Adrenal gland (tissue), 12 donors: ENCODE data around the gene CR1. TPM values are rescaled to one million over a fixed set of nuclear protein-coding genes. Genes with fewer than 3 reads are reported as not detected.
"Not testable (repeated sequence)": the region's sequence is repeated elsewhere in the genome, so short reads cannot be mapped to it uniquely, and the experiment has no call there.

Experiments used
- DNase-seq, 7 donors: peaks; one replicate each; pipeline ENCODE4 v3.0.0-alpha.2; 2019 to 2020
- H3K27ac ChIP-seq, 5 donors: fragments of 200-600 bp; sonication (generic) in 4 of 5; 1 replicate in 3 of 5; 2 replicates in 2 of 5; pipeline versions ENCODE4 v1.5.1 to v1.8.0; 2016 to 2020; ENCODE audit warnings: mild to moderate bottlenecking in 1 of 5
- H3K27me3 ChIP-seq: fragments of 200-600 bp; 2 replicates; pipeline ENCODE4 v1.8.0; 2021
- H3K36me3 ChIP-seq, 2 donors: fragments of 200-600 bp; replicated peaks in 1 of 2; 1 replicate in 1 of 2; 2 replicates in 1 of 2; pipeline versions ENCODE4 v1.5.1 to v1.8.0; 2018 to 2022
- H3K4me1 ChIP-seq, 2 donors: fragments of 200-600 bp; replicated peaks in 1 of 2; 1 replicate in 1 of 2; 2 replicates in 1 of 2; pipeline versions ENCODE4 v1.5.1 to v1.8.0; 2018 to 2021
- H3K4me3 ChIP-seq, 4 donors: fragments of 200-600 bp; sonication (generic) in 3 of 4; one replicate each; pipeline ENCODE4 v1.5.1; 2016 to 2018
- H3K9me3 ChIP-seq, 3 donors: fragments of 200-600 bp; sonication (generic) in 1 of 3; replicated peaks in 1 of 3; 1 replicate in 2 of 3; 2 replicates in 1 of 3; pipeline versions ENCODE4 v1.5.1 to v1.8.0; 2016 to 2021
- CTCF ChIP-seq, 6 experiments: fragments of 450-650 bp in 4 of 6; fragments of 200-600 bp in 2 of 6; sonication (generic) in 1 of 6; IDR thresholded peaks; 1 replicate in 5 of 6; 2 replicates in 1 of 6; pipeline versions ENCODE4 v1.5.1 to v1.8.0; 2016 to 2021; ENCODE audit warnings: antibody characterized with exemption in 6 of 6, mild to moderate bottlenecking in 2 of 6, moderate library complexity in 1 of 6
- POLR2A ChIP-seq, 2 donors: fragments of 450-650 bp; IDR thresholded peaks; one replicate each; pipeline ENCODE4 v1.6.1; 2017; ENCODE audit warnings: antibody characterized with exemption in 2 of 2, mild to moderate bottlenecking in 2 of 2, moderate library complexity in 1 of 2
- WGBS, 4 donors: extraction: QIAGEN DNeasy Blood & Tissue Kit in 2 of 4; methylation state at CpG; one replicate each; pipeline versions ENCODE4 v1.1.5 to v1.1.7; 2013 to 2017; 5-methylcytosine and 5-hydroxymethylcytosine counted together
- intact Hi-C, 2 donors: fragments of 100-400 bp; cut with DNase I; formaldehyde crosslinking; loops; one replicate each; pipeline versions ENCODE4 v1.14.1 to v1.15.0; 2022 to 2023
- polyA plus RNA-seq, 3 donors: library from polyadenylated mRNA; stranded (reverse); fragments of 200-250 nt in 2 of 3; fragments of 350-450 nt in 1 of 3; fragmentation: Illumina TruSeq in 1 of 3; extraction: RNeasy Lipid Tissue Mini Kit (QIAGEN cat#74804) in 1 of 3; gene quantifications; one replicate each; pipeline ENCODE4 v1.2.3, GENCODE V29; 2013 to 2014
- total RNA-seq, 9 donors: library from RNA; depleted of rRNA in 4 of 9; stranded (reverse); fragments of >200 nt in 4 of 9; fragments of 120-200 nt in 1 of 9; fragmentation: NEBNext Ultra II Directional in 1 of 9; extraction: Animal tissue kit (Norgen Biotek cat#: 25700) in 1 of 9; gene quantifications; one replicate each; pipeline versions ENCODE4 v1.1.0 to v1.2.4, GENCODE V29; 2013 to 2023
- donor health status: healthy with polysubstance abuse.
- donor health status: Bipolar disorder and iron deficiency.
- donor health status: DM: yes; HTN: yes; CAD: no.
- donor health status: DM: no; HTN: no; CAD: no.
- donor health status: DM: no; HTN: no; CAD: no.
- donor health status: DM: yes; HTN: yes; CAD: no.

Gene CR1
- total and polyA plus RNA-seq, 12 donors = 0.30 to 35.5 (median 3.6) TPM

GRCh38 chr1:207676153-207676552 is 180.2 kb downstream of the CR1 start:
- no peak for TF ChIP-seq POLR2A (IDR thresholded peaks at IDR 0.05)
- TF ChIP-seq CTCF (IDR thresholded peaks at IDR 0.05) = no peak
- intact Hi-C loops = no loop called here
- 80 to 98% (median 88%) methylated on average over 4 of the region's 4 CpGs for WGBS, 4 donors
- no peak for DNase-seq
- H3K4me3 ChIP-seq = no peak overlapping the region
- no peaks in the 10 kb centered on the region for H3K36me3 ChIP-seq
- no peaks in the 10 kb centered on the region for H3K9me3 ChIP-seq
- H3K27ac ChIP-seq = no peak overlapping the region
- H3K4me1 ChIP-seq = no peaks in the 10 kb centered on the region
- H3K27me3 ChIP-seq = peaks cover 4% of the 10 kb centered on the region

GRCh38 chr1:207680590-207681388 is 184.8 kb downstream of the CR1 start:
- H3K4me3 ChIP-seq, DNase-seq, H3K27me3 ChIP-seq, intact Hi-C loops, H3K4me1 ChIP-seq, H3K9me3 ChIP-seq, H3K27ac ChIP-seq, H3K36me3 ChIP-seq: not testable (repeated sequence)
- WGBS, 4 donors = 68 to 80% (median 73%) methylated on average over 6 of the region's 6 CpGs

GRCh38 chr1:207682872-207683434 is 187.0 kb downstream of the CR1 start:
- WGBS, 4 donors = 85 to 90% (median 87%) methylated on average over 6 of the region's 6 CpGs
- H3K4me1 ChIP-seq, H3K27me3 ChIP-seq: not testable (repeated sequence)

GRCh38 chr1:207690551-207690950 is 194.6 kb downstream of the CR1 start:
- H3K4me3 ChIP-seq, H3K27ac ChIP-seq, DNase-seq, H3K36me3 ChIP-seq, H3K27me3 ChIP-seq, H3K4me1 ChIP-seq, H3K9me3 ChIP-seq, intact Hi-C loops: not testable (repeated sequence)
- WGBS, 4 donors = 88 to 92% (median 89%) methylated on average over 4 of the region's 4 CpGs

More at GRCh38 chr1:207682872-207683434, 187.0 kb downstream of the CR1 start:
- H3K9me3 ChIP-seq, DNase-seq, H3K27ac ChIP-seq, H3K36me3 ChIP-seq, H3K4me3 ChIP-seq, intact Hi-C loops: not testable (repeated sequence)

- Histone ChIP-seq H3K27me3 (peaks cover 6% of the 10 kb centered on the region), H3K36me3 (no peaks in the 10 kb centered on the region), H3K9me3 (no peaks in the 10 kb centered on the region), H3K27ac (no peak overlapping the region), H3K4me1 (no peaks in the 10 kb centered on the region), H3K4me3 (no peak overlapping the region)
- DNase-seq = no peak
- intact Hi-C loops = no loop called here
- TF ChIP-seq POLR2A (IDR thresholded peaks at IDR 0.05) = no peak
- TF ChIP-seq CTCF (IDR thresholded peaks at IDR 0.05) = no peak
These were observed 195.1 kb downstream of the CR1 start for GRCh38 chr1:207691010-207691409.

Other genes starting within 250 kb of the CR1 start
- 100 to 1,000 TPM in 8 of 9 donors, 10 to 100 TPM in 1; 76.1 to 600 (median 256) TPM for gene CD55, start 174.5 kb upstream of the CR1 start, total RNA-seq
- gene CD55, start 174.5 kb upstream of the CR1 start, polyA plus RNA-seq = 100 to 1,000 TPM in 1 of 3 donors, 10 to 100 TPM in 2; 79.4 to 248 (median 96.8) TPM
- under 1 TPM in 2 of 9 donors, not detected in 7; 0.06 to 0.11 TPM for gene CR2, start 41.8 kb upstream of the CR1 start, total RNA-seq
- under 1 TPM in 2 of 3 donors, not detected in 1; 0.03 to 0.08 TPM for gene CR2, start 41.8 kb upstream of the CR1 start, polyA plus RNA-seq
- gene CR1L, start 149.0 kb downstream of the CR1 start, total RNA-seq = under 1 TPM in 7 of 9 donors, not detected in 2; 0.23 to 0.81 (median 0.55) TPM
- under 1 TPM in 1 of 3 donors, not detected in 2; 0.51 TPM for gene CR1L, start 149.0 kb downstream of the CR1 start, polyA plus RNA-seq